ENCODE results near the gene NCCRP1. TPM values are rescaled to one million over a fixed set of nuclear protein-coding genes. Genes with fewer than 3 reads are reported as not detected.

Gene NCCRP1
- total RNA-seq: not detected

DNA sequence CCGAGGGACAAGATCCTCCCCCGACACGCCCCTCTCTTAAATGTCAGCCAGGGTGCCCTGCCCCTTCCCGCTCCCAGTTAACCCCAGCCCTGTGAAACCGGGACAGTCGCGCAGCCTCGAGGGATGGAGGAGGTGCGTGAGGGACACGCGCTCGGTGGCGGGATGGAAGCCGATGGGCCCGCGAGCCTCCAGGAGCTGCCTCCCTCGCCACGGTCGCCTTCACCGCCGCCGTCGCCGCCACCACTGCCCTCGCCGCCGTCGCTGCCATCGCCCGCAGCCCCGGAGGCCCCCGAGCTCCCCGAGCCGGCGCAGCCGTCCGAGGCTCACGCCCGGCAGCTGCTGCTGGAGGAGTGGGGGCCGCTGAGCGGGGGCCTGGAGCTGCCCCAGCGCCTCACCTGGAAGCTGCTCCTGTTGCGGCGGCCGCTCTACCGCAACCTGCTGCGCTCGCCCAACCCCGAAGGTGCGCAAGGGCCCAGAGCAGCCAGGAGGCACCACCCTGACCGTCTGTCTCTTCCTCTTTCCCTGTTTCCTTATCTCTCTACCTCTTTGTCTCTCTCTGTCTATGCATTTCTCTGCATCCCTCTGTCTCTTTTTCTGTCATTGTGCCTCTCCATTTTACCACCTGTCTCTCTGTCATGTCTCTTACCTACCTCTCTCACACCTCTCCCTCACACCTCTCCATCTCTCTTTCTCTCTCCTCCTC, at the start of gene NCCRP1:
Gene NCCRP1 (plus strand): TSS at position 105 of the 703 bp plus-strand sequence. CDS start 19 bp downstream, at position 124.
- DNase-seq: peak; percentile 12
- POLR2A ChIA-PET: no interaction called here
- H3K4me1 Mint-ChIP-seq (ENCODE audit: low read depth): peaks cover 18% of the 10 kb centered on the region
- H3K4me3 Mint-ChIP-seq: no peak within 1 kb of the TSS
- CTCF ChIA-PET: interaction anchor here (1.0 to 1.9 kb wide), 2 partner anchors 10 to 75 kb away, joined by 3 to 5 read pairs; no protein-coding TSS in a partner anchor
- intact Hi-C loops (cut with micrococcal nuclease): no loop called here
- H3K27ac Mint-ChIP-seq: no peak within 1 kb of the TSS
- H3K9me3 Mint-ChIP-seq: no peaks in the 10 kb centered on the region
- H3K36me3 Mint-ChIP-seq: no peaks in the 10 kb centered on the region
- H3K27me3 Mint-ChIP-seq: peaks cover 62% of the 10 kb centered on the region

DNA sequence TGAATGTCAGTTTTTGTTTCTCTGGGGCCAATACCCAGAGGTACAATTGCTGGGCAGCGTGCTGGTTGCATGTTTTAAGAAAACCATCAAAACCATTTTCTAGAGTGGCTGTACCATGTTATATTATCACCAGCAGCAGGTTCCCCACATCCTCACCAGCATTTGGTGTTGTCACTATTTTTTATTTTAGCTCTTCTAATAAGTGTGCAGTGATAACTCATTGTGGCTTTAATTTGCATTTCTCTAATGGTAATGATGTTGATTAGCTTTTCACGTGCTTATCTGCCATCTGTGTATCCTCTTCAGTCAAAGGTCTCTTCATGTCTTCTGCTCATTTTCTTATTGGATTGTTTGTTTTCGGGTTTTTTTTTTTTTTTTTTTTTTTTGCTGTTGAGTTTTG, 49.3 kb upstream of the NCCRP1 start:
- intact Hi-C loops (cut with micrococcal nuclease): no loop called here
- H3K4me3 Mint-ChIP-seq: no peak overlapping the region
- peaks cover 2% of the 10 kb centered on the region for H3K4me1 Mint-ChIP-seq (ENCODE audit: low read depth)
- peaks cover 5% of the 10 kb centered on the region for H3K36me3 Mint-ChIP-seq
- H3K27ac Mint-ChIP-seq: no peak overlapping the region
- POLR2A ChIA-PET: no interaction called here
- CTCF ChIA-PET: interaction anchor here (0.5 kb wide), 1 partner anchor 904 kb away, joined by 3 read pairs; no protein-coding TSS in a partner anchor
- H3K9me3 Mint-ChIP-seq: no peaks in the 10 kb centered on the region
- no peaks in the 10 kb centered on the region for H3K27me3 Mint-ChIP-seq
- DNase-seq: no peak

GRCh38 chr19:39148939-39149529, 47.7 kb upstream of the NCCRP1 start:
- H3K36me3 Mint-ChIP-seq: peaks cover 5% of the 10 kb centered on the region

GRCh38 chr19:39150235-39150634, 46.5 kb upstream of the NCCRP1 start:
- ChIA-PET POLR2A (no interaction called here), CTCF (interaction anchor here (1.2 kb wide), 1 partner anchor 27 kb away, joined by 4 read pairs; no protein-coding TSS in a partner anchor)
- no peaks in the 10 kb centered on the region for H3K9me3 Mint-ChIP-seq
- peaks cover 5% of the 10 kb centered on the region for H3K36me3 Mint-ChIP-seq
- no peak overlapping the region for H3K4me3 Mint-ChIP-seq
- DNase-seq: no peak
- H3K27me3 Mint-ChIP-seq: no peaks in the 10 kb centered on the region
- peaks cover 4% of the 10 kb centered on the region for H3K4me1 Mint-ChIP-seq (ENCODE audit: low read depth)
- H3K27ac Mint-ChIP-seq: no peak overlapping the region
- intact Hi-C loops (cut with micrococcal nuclease): no loop called here

More at GRCh38 chr19:39148939-39149529, 47.7 kb upstream of the NCCRP1 start:
- Mint-ChIP-seq H3K4me1 (ENCODE audit: low read depth) (peaks cover 2% of the 10 kb centered on the region), H3K27ac (no peak overlapping the region), H3K4me3 (no peak overlapping the region), H3K27me3 (no peaks in the 10 kb centered on the region), H3K9me3 (no peaks in the 10 kb centered on the region)
- intact Hi-C loops (cut with micrococcal nuclease): no loop called here
- DNase-seq: no peak
- ChIA-PET POLR2A (no interaction called here), CTCF (interaction anchor here (0.6 kb wide), 1 partner anchor 15 kb away, joined by 3 read pairs; no protein-coding TSS in a partner anchor)

GRCh38 chr19:39150807-39151600, 45.8 kb upstream of the NCCRP1 start:
- DNase-seq: no peak
- POLR2A ChIA-PET: no interaction called here
- peaks cover 5% of the 10 kb centered on the region for H3K36me3 Mint-ChIP-seq
- H3K27me3 Mint-ChIP-seq: no peaks in the 10 kb centered on the region
- H3K27ac Mint-ChIP-seq: no peak overlapping the region
- intact Hi-C loops (cut with micrococcal nuclease): no loop called here
- no peaks in the 10 kb centered on the region for H3K9me3 Mint-ChIP-seq
- CTCF ChIA-PET: no interaction called here
- H3K4me1 Mint-ChIP-seq (ENCODE audit: low read depth): peaks cover 4% of the 10 kb centered on the region
- H3K4me3 Mint-ChIP-seq: no peak overlapping the region

- Mint-ChIP-seq H3K4me3 (no peak overlapping the region), H3K36me3 (peaks cover 5% of the 10 kb centered on the region), H3K27me3 (no peaks in the 10 kb centered on the region), H3K9me3 (no peaks in the 10 kb centered on the region), H3K27ac (no peak overlapping the region), H3K4me1 (ENCODE audit: low read depth) (peaks cover 4% of the 10 kb centered on the region)
- POLR2A ChIA-PET: no interaction called here
- CTCF ChIA-PET: interaction anchor here (1.0 kb wide), 1 partner anchor 29 kb away, joined by 3 read pairs; no protein-coding TSS in a partner anchor
- intact Hi-C loops (cut with micrococcal nuclease): no loop called here
- no peak for DNase-seq
Measured at GRCh38 chr19:39152066-39152465, 44.7 kb upstream of the NCCRP1 start.

DNA sequence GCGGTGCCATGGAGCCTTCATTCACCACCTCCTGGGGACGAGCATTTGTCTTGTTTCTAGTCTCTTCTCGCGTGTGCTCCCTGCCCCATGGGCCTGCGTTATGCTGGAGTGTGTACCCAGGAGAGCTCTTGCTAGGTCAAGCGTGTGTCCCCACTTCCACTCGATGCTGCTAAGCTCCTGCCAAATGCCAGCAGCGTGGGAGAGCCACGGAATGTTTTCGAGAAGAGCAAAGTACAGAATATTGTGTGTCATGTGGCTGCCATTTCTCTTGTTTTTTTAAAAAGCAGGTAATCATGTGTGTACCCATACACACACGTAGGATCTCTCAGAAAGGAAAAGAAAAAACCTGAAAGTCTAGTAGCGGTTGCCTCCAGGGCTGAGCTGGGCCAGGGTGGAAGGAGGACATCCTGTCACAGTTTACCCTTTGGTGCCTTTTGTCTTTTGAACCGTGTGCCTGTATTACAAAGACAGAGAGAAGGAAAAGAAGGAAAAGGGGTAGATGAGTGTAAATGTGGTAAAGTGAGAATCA, 42.6 kb upstream of the NCCRP1 start:
- peaks cover 2% of the 10 kb centered on the region for H3K4me1 Mint-ChIP-seq (ENCODE audit: low read depth)
- H3K27me3 Mint-ChIP-seq: no peaks in the 10 kb centered on the region
- peaks cover under 1% of the 10 kb centered on the region for H3K36me3 Mint-ChIP-seq
- DNase-seq: no peak
- POLR2A ChIA-PET: no interaction called here
- no peaks in the 10 kb centered on the region for H3K9me3 Mint-ChIP-seq
- no peak overlapping the region for H3K27ac Mint-ChIP-seq
- intact Hi-C loops (cut with micrococcal nuclease): no loop called here
- CTCF ChIA-PET: no interaction called here
- H3K4me3 Mint-ChIP-seq: no peak overlapping the region

DNA sequence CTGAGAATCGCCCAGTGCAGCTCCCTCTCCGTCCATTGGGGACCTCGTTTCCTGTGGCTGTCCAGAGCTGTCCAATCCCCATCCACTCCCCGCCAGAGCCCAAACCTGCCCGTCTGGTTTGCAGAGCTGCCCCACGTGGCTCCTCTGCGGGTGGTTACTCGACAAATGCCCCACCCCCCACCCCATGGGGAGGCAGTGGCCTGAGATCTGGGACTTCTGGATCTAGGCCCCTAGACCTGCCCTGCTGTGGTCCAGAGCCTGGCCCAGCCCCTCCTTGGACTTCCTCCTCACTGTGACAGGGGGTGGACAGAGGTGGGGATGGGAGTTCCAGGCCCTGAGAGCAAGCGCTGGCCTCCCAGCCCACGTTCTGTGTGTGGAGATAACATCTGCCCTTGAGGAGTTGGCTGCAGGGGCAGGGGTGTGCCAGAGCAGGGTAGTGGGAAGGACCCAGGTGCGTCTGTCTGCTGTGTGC, 42.1 kb upstream of the NCCRP1 start:
- CTCF ChIA-PET: no interaction called here
- no peaks in the 10 kb centered on the region for H3K36me3 Mint-ChIP-seq

DNA sequence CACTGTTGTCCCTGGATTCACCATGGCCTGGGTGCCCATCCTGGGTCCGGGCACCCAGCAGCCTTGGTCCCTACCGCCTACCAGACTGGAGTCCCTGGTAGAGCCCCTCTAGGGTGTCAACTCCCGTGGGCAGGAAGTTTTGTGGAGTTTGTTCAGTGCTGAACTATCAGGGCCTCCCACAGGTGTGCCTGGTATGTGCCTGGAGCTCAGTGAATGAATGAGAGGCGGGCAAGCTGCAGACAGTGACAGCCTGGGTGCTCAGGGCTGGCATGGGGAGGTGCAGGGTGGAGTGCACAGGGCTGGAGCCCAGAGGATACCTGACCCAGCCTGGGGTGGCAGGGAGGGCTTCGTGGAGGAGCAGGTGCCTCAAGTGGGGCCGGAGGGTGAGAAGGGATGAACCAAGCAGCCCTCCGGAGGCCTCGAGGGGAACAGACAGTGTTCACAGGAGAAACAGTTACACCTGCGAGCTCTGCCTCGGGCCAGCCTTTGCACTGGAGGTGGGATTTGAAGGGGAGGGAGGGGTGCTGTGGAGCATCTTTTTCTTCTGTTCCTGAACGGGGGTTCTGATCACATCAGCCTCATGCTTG, 41.6 kb upstream of the NCCRP1 start:
- POLR2A ChIA-PET: no interaction called here
- Mint-ChIP-seq H3K27me3 (no peaks in the 10 kb centered on the region), H3K4me3 (no peak overlapping the region), H3K9me3 (no peaks in the 10 kb centered on the region), H3K36me3 (no peaks in the 10 kb centered on the region), H3K4me1 (ENCODE audit: low read depth) (peaks cover 2% of the 10 kb centered on the region), H3K27ac (no peak overlapping the region)
- DNase-seq: no peak
- intact Hi-C loops (cut with micrococcal nuclease): no loop called here
- CTCF ChIA-PET: no interaction called here

More for the DNA sequence above, 42.1 kb upstream of the NCCRP1 start:
- no peak for DNase-seq
- intact Hi-C loops (cut with micrococcal nuclease): no loop called here
- POLR2A ChIA-PET: no interaction called here
- no peaks in the 10 kb centered on the region for H3K9me3 Mint-ChIP-seq
- H3K27ac Mint-ChIP-seq: no peak overlapping the region
- no peak overlapping the region for H3K4me3 Mint-ChIP-seq
- H3K4me1 Mint-ChIP-seq (ENCODE audit: low read depth): peaks cover 2% of the 10 kb centered on the region
- H3K27me3 Mint-ChIP-seq: no peaks in the 10 kb centered on the region

DNA sequence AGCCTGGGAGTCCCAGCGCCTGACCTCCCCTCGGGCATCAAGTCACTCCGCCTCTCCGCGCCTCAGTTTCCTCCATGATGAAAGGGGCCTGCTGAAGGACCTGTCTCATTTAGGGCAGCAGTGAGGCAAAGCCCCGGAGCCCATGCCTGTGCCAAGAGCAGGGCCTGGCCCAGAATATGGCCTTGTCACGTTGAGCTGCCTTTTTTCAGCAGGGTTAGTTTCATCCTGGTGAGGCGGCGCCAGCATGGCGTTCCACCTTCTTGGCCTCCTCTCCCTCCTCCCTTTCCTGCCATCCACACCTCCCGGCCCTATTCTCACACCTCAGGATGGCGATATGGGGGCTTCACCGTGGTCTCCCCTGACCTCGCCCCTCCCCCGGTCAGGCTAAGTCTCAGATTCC, 41.0 kb upstream of the NCCRP1 start:
- Mint-ChIP-seq H3K27me3 (no peaks in the 10 kb centered on the region), H3K4me3 (no peak overlapping the region), H3K27ac (no peak overlapping the region), H3K9me3 (no peaks in the 10 kb centered on the region), H3K4me1 (ENCODE audit: low read depth) (peaks cover 2% of the 10 kb centered on the region), H3K36me3 (no peaks in the 10 kb centered on the region)
- no peak for DNase-seq
- intact Hi-C loops (cut with micrococcal nuclease): no loop called here
- POLR2A ChIA-PET: no interaction called here
- CTCF ChIA-PET: no interaction called here

DNA sequence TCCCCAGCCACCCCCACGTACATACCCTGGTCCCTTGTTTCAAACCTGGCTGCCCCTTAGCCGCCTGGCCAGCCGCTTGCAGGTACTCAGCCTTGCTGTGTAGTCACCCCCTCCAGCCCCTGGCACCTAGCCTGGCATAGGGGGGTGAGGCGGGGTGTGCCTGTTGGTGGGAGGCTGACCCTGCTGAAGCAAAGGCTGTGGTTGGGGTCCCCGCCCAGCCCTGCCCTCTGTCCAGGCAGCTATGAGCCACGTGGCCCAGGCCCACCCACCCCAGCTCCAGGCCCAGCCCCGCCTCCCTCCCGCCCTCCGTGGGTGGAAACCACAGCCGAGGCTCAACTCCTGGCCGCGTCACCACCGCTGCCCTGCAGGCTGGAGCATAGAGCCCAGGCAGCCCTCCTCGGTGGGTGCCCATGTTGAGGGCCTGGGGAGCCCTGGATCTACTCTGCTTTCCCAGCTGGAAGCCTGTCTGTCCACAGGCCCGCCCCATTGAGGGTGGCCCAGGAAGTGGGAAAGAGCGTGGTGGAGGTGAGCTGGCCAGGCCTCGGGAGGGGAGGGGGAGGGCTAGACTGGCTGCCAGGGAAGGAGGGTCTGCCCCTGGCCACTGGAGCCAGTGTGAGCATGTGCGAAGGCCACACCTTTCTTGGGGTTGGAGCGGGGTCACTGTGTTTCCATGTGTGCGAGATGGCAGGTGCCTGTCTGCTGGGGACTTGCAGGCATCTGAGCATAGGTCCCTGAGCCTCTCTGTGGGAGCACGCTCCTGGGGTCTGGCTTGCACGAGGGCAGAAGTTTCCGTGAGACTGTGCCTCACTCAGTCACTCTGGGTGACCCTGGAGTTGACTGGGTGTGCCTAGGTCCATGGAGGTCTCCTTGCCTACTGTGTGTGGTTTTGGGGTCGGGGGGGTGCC, 40.2 kb upstream of the NCCRP1 start:
- Mint-ChIP-seq H3K9me3 (no peaks in the 10 kb centered on the region), H3K36me3 (no peaks in the 10 kb centered on the region), H3K4me3 (no peak overlapping the region), H3K27ac (no peak overlapping the region), H3K4me1 (ENCODE audit: low read depth) (peaks cover 2% of the 10 kb centered on the region), H3K27me3 (no peaks in the 10 kb centered on the region)
- POLR2A ChIA-PET: no interaction called here
- CTCF ChIA-PET: no interaction called here
- intact Hi-C loops (cut with micrococcal nuclease): no loop called here
- DNase-seq: no peak
